H7 (cell line): Measurements from ENCODE around the gene ESPL1. TPM values are rescaled to one million over a fixed set of nuclear protein-coding genes. Genes with fewer than 3 reads are reported as not detected.

Experiments
- DNase-seq: peaks from one replicate; pipeline ENCODE4 v3.0.0; 2012
- H3K27me3 ChIP-seq: 2 replicates; pipeline ENCODE4 v1.6.0; 2011; ENCODE audit warnings: mild to moderate bottlenecking, low read length; ENCODE audit not compliant: control insufficient read depth, insufficient read depth
- H3K36me3 ChIP-seq: replicated peaks from 2 replicates; pipeline ENCODE4 v1.5.1; 2011; ENCODE audit warnings: low read length; ENCODE audit not compliant: control insufficient read depth, insufficient read depth
- H3K4me3 ChIP-seq: 2 replicates; pipeline ENCODE4 v1.5.1; 2011; ENCODE audit warnings: low read depth, mild to moderate bottlenecking, control low read depth, low read length, moderate library complexity; ENCODE audit not compliant: insufficient read depth
- total RNA-seq: library from RNA; depleted of rRNA; stranded (reverse); fragments of >200 nt; shearing (Covaris generic); gene quantifications from 2 replicates; pipeline ENCODE4 v1.2.3, GENCODE V29; 2014; rRNA removed

Gene ESPL1
- total RNA-seq = 43.6 and 46.2 TPM in 2 replicates

DNA sequence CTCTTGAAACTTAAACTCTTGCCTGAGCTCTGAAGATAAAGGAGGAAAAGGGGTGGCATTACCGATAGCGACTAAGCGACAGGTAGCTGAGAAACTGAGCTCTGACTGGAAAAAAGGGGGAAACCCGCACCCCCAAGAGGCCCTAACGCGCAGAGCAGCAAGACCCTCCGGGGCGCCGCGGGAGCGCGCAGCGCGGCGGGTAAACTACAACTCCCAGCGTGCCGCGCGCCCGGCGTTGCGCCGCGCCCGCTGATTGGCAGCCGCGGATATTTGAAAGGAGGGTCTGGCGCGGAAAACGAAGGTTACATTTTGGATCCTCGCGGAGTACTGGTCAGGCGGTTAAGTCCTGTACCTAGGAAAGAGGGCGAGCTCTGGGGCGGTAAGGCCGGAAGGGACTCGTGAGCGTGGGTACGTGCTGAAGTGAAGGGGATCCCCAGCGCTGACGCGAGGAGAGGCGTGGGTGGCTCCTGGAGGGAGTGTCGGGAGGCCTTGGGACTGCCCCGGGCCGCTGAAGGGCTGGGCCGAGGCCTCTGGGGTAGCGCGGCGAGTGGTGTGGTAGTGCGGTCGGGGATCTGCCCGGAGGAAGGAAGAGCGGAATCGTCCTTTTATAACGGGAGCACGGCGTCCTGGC lies at the start of gene ESPL1:
Gene ESPL1, plus strand, starts transcription at position 301 of the 631 bp plus-strand sequence. CDS start 468 bp downstream, outside the sequence.
- peak; percentile 98 for DNase-seq
- peak within 1 kb of the TSS; percentile 89 for H3K4me3 ChIP-seq
- H3K27me3 ChIP-seq = no peaks in the 10 kb centered on the region
- peaks cover 19% of the 10 kb centered on the region for H3K36me3 ChIP-seq

DNA sequence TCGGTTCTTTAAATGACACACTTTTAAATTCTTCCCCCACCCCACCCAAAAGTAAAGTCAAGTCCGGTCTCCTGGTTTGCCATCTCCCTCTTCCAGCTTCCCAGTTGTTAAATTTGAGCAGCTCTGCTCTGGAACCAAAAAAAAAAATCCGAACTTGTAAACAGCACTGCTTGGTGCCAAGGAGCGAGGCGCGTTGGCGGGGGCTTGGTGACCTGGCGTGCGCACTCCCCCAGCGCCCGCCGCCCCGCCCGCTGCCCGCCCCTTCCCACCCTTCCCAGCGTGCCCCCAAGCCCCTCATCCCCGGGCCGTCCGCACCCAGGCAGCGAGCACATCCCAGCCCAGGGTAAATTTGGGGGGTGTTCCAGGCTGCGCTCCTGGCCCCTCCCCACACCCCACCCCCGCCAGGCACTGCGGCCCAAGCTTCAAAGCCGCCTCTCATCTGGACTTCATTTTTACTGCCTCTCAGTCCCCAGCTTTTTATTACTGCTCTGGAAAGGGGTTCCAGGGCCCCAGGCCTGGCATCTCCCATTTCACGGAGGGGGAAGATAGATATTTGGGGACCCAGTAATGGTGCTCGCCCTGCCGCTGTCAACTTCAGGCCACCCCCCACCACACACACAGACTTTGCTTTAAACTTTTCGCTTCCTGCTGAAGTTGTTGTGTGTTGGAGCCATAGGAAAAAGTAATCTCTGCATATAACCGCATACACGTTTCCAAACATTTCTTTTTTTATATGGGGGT lies 49.4 kb upstream of the ESPL1 start:
- peaks cover 13% of the 10 kb centered on the region for H3K27me3 ChIP-seq
- peaks cover 3% of the 10 kb centered on the region; the same call in 1 of the 2 replicates for H3K36me3 ChIP-seq
- peak overlapping the region; percentile 67 for H3K4me3 ChIP-seq
- peak; percentile 61 for DNase-seq

DNA sequence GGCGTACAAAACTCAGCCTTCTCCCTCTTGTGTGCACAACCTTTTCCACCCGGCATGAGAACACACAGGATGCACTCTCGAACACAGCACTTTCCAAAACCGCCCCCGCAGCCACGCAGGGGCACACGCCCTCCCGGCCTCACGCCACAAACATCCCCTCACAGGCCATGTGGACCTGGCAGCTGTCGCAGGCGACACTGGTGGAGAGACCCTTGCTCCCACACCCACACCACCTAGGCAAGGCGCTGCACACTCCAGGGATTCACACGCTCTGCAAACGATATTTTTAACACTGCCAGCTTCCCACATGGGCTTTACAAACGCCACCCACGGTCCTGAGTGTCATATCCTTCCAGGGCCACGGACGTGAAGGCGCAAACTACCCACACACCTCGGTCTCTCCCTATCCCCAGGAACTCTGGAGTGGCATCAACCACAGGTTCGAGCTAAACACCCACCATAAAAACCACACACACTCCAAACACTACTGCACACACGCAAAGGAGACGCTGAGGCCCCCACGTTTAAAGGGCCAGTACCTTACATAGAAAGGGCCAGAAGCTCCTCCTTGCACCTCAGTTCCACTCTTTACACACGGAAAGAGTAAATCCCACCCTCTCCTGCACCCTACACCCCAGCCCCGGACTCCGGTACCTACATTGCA lies 48.7 kb upstream of the ESPL1 start:
- H3K4me3 ChIP-seq = peak overlapping the region; percentile 67
- peaks cover 15% of the 10 kb centered on the region for H3K27me3 ChIP-seq
- DNase-seq = no peak
- H3K36me3 ChIP-seq = no peaks in the 10 kb centered on the region; the same call in 1 of the 2 replicates

DNA sequence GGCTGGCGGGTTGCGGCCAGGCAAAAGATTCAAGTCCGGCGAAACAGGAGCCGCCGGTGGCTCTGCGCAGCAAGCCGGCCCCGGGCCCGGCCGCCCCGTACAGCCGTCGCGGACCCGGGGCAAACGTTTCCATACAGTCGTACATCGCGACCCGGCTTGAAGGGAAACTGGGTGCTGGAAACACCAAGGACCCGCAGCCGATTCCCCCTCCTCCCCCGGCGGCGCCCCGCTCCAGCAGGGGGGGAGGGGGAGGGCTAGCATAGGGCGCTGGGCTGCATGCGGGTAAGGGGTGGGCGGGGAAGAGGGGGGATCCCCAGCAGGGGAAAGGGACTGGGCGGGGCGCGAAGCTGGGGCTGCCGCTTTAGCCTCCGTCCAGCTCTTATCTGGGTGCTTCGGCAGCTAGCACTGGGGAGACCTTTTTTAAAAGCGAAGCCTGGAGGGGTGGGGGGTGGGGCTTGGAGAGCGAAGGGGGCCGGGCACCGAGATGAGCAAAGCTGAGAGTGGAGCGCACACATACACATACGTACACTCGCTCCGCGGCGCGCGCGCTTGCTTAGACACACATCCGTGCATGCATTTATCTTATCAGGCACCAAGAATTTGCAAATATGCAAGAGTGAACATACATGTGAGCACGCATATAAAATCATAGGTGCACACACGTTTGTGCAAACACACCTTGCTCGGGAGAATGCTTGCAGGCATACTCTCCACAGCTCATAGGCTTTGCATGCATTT lies 48.0 kb upstream of the ESPL1 start:
- Histone ChIP-seq H3K36me3 (no peaks in the 10 kb centered on the region; the same call in 1 of the 2 replicates), H3K27me3 (peaks cover 15% of the 10 kb centered on the region), H3K4me3 (peak overlapping the region; percentile 67)
- peak; percentile 94 for DNase-seq

GRCh38 chr12:53220694-53221202 lies 47.4 kb upstream of the ESPL1 start:
- H3K36me3 ChIP-seq = no peaks in the 10 kb centered on the region; the same call in 1 of the 2 replicates
- peak; percentile 98 for DNase-seq
- peaks cover 15% of the 10 kb centered on the region for H3K27me3 ChIP-seq
- H3K4me3 ChIP-seq = peak overlapping the region; percentile 67

- peaks cover 15% of the 10 kb centered on the region for H3K27me3 ChIP-seq
- peak; percentile 96 for DNase-seq
- peak overlapping the region; percentile 67 for H3K4me3 ChIP-seq
- no peaks in the 10 kb centered on the region; the same call in 1 of the 2 replicates for H3K36me3 ChIP-seq
Measured at GRCh38 chr12:53221203-53222080, 46.7 kb upstream of the ESPL1 start.

- H3K36me3 ChIP-seq = no peaks in the 10 kb centered on the region; the same call in 1 of the 2 replicates
- peak overlapping the region; percentile 67 for H3K4me3 ChIP-seq
- peaks cover 15% of the 10 kb centered on the region for H3K27me3 ChIP-seq
- no peak for DNase-seq
Measured at GRCh38 chr12:53222170-53222721, 45.9 kb upstream of the ESPL1 start.

DNA sequence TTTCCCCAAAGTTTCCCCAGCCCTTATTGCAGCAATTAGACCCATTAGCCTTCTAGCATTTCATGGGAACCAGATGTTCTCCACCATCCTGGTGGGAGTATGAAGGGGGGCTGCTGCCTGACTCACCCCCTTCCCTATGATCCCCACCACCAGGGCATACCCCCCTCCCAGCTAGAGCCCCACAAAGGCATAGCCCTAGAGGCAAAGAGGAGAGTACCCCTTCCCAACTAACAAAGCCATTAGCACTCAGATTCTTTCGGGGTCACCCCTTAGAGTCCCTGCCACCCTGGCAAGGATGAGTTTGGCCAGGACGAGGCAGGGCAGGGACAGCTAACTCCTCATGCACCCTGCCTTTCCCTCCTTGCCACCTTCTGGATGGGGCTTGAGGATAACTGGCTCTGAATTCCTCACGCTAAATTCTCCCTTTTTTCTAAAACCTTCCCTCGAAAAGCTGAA lies 45.3 kb upstream of the ESPL1 start:
- DNase-seq = no peak
- no peaks in the 10 kb centered on the region; the same call in 1 of the 2 replicates for H3K36me3 ChIP-seq
- H3K4me3 ChIP-seq = no peak overlapping the region
- H3K27me3 ChIP-seq = peaks cover 15% of the 10 kb centered on the region

GRCh38 chr12:53223389-53224060 lies 44.6 kb upstream of the ESPL1 start:
- Histone ChIP-seq H3K4me3 (no peak overlapping the region), H3K36me3 (no peaks in the 10 kb centered on the region; the same call in 1 of the 2 replicates), H3K27me3 (peaks cover 12% of the 10 kb centered on the region)
- DNase-seq = peak; percentile 74

DNA sequence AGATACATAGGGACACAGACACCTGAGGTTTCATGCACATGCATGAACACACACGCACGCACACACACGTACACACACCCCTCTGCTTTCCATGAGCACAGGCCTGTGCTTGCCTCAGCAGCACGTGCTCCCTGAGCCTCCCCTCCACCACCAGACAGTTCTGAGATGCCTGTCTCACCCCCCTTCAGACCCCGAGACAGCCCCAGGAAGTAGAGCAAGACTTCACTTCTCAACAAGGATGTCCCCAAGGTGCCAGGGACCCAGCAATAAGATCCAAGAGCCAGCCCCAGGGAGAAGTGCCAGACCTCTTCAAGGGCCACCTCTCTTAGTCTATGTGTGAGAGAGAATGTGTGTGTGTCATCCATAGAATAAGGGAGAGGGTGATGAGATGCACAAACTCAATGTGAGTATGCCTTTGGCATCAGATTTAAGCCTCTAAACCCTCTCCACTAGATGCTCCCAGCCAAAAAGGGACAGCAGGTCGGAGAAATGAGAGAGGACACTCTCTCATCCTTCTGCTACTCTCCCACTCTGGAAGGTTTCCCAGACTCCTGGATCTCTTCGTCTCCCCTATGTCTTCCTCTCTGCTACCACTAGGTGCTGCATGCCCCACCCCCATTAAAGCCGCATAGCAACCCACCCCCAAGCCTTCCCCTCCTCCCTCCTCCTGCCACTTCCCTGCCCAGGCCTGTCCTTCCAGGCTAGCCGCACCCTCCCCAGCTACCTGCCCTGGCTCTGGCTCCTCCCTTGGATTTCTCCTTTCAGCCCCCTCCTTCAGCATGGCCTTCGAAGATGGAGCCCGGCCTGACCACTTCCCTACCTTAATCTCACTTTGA lies 43.8 kb upstream of the ESPL1 start:
- H3K27me3 ChIP-seq = peaks cover 10% of the 10 kb centered on the region
- H3K4me3 ChIP-seq = no peak overlapping the region
- DNase-seq = peak; percentile 93
- no peaks in the 10 kb centered on the region; the same call in 1 of the 2 replicates for H3K36me3 ChIP-seq

- DNase-seq = peak; percentile 42
- Histone ChIP-seq H3K36me3 (no peaks in the 10 kb centered on the region; the same call in 1 of the 2 replicates), H3K4me3 (no peak overlapping the region), H3K27me3 (peaks cover 4% of the 10 kb centered on the region)
Measured at GRCh38 chr12:53224897-53225634, 43.0 kb upstream of the ESPL1 start.
